T1000 (cell line): ENCODE data around the gene TMEM62.
"Not testable (repeated sequence)": the region's sequence is repeated elsewhere in the genome, so short reads cannot be mapped to it uniquely, and the experiment has no call there.

Experiments
- DNase-seq: peaks from one replicate; lab custom pipeline; 2025; ENCODE audit warnings: mixed read lengths; lab: John Stamatoyannopoulos, UW

The TMEM62 gene

GRCh38 chr15:43210172-43210745, 76.9 kb downstream of the TMEM62 start:
- no peak for DNase-seq

- no peak for DNase-seq
Observed at GRCh38 chr15:43210807-43211206, 77.4 kb downstream of the TMEM62 start.

GRCh38 chr15:43211224-43211735, 77.9 kb downstream of the TMEM62 start:
- DNase-seq: no peak

- DNase-seq: no peak
Observed at GRCh38 chr15:43212299-43212698, 78.9 kb downstream of the TMEM62 start.

- DNase-seq: no peak
Observed at GRCh38 chr15:43212951-43213350, 79.6 kb downstream of the TMEM62 start.

- DNase-seq: no peak
Observed at GRCh38 chr15:43213466-43213865, 80.1 kb downstream of the TMEM62 start.

GRCh38 chr15:43214169-43214568, 80.8 kb downstream of the TMEM62 start:
- DNase-seq: no peak

GRCh38 chr15:43214592-43215295, 81.4 kb downstream of the TMEM62 start:
- no peak for DNase-seq

- DNase-seq: no peak
Observed at GRCh38 chr15:43215961-43216360, 82.6 kb downstream of the TMEM62 start.

- no peak for DNase-seq
Observed at GRCh38 chr15:43218908-43219706, 85.7 kb downstream of the TMEM62 start.

GRCh38 chr15:43219929-43220928, 86.8 kb downstream of the TMEM62 start:
- no peak for DNase-seq

GRCh38 chr15:43220991-43221403, 87.6 kb downstream of the TMEM62 start, which contains the start of gene EPB42:
EPB42 (minus strand) TSS chr15:43221018; CDS start chr15:43220825, 193 bp downstream.
- DNase-seq: no peak

GRCh38 chr15:43221422-43221821, 88.0 kb downstream of the TMEM62 start:
- no peak for DNase-seq

GRCh38 chr15:43225201-43225949, 92.0 kb downstream of the TMEM62 start:
- DNase-seq: no peak

GRCh38 chr15:43225950-43226255, 92.5 kb downstream of the TMEM62 start:
- DNase-seq: not testable (repeated sequence)

- DNase-seq: no peak
Observed at GRCh38 chr15:43226436-43227305, 93.3 kb downstream of the TMEM62 start.

- no peak for DNase-seq
Observed at GRCh38 chr15:43229977-43230376, 96.6 kb downstream of the TMEM62 start.

GRCh38 chr15:43230640-43231115, 97.3 kb downstream of the TMEM62 start:
- no peak for DNase-seq

GRCh38 chr15:43232289-43232874, 99.0 kb downstream of the TMEM62 start:
- no peak for DNase-seq
